IPS DF 19.7 (cell line): ENCODE measurements around the gene SNRPA.
"Not testable (repeated sequence)": the region's sequence is repeated elsewhere in the genome, so short reads cannot be mapped to it uniquely, and the experiment has no call there.

Experiments
- DNase-seq: peaks from one replicate; pipeline ENCODE4 v3.0.0-alpha.2; 2013; ENCODE audit warnings: low read depth, low spot score

SNRPA gene

GRCh38 chr19:40801426-40802299 lies 50.7 kb downstream of the SNRPA start:
- no peak for DNase-seq

- no peak for DNase-seq
These were observed 51.5 kb downstream of the SNRPA start for GRCh38 chr19:40802300-40803169.

GRCh38 chr19:40803170-40803856 lies 52.3 kb downstream of the SNRPA start:
- no peak for DNase-seq

- no peak for DNase-seq
These were observed 53.1 kb downstream of the SNRPA start for GRCh38 chr19:40803857-40804782.

- DNase-seq = no peak
These were observed 53.8 kb downstream of the SNRPA start for GRCh38 chr19:40804783-40805242.

GRCh38 chr19:40805258-40805868 lies 54.4 kb downstream of the SNRPA start:
- DNase-seq = no peak

GRCh38 chr19:40806423-40807146 lies 55.6 kb downstream of the SNRPA start:
- peak; percentile 97 for DNase-seq

- DNase-seq = no peak
These were observed 56.4 kb downstream of the SNRPA start for GRCh38 chr19:40807147-40808020.

GRCh38 chr19:40808021-40808325 lies 57.0 kb downstream of the SNRPA start:
- no peak for DNase-seq

GRCh38 chr19:40808497-40808896 lies 57.5 kb downstream of the SNRPA start:
- no peak for DNase-seq

- DNase-seq = no peak
These were observed 58.5 kb downstream of the SNRPA start for GRCh38 chr19:40809358-40810086.

GRCh38 chr19:40810160-40810559 lies 59.2 kb downstream of the SNRPA start:
- no peak for DNase-seq

- not testable (repeated sequence) for DNase-seq
These were observed 59.8 kb downstream of the SNRPA start for GRCh38 chr19:40810649-40811408.

GRCh38 chr19:40811478-40812341 lies 60.7 kb downstream of the SNRPA start:
- DNase-seq = no peak

GRCh38 chr19:40812571-40812970 lies 61.6 kb downstream of the SNRPA start:
- DNase-seq = not testable (repeated sequence)

GRCh38 chr19:40813182-40813581 lies 62.2 kb downstream of the SNRPA start:
- DNase-seq = no peak
